Mesenchymal stem cell (in vitro differentiated cells and primary cell): Measurements from ENCODE around the gene CELSR2. TPM values are rescaled to one million over a fixed set of nuclear protein-coding genes. Genes with fewer than 3 reads are reported as not detected.

Source experiments
- DNase-seq: peaks from one replicate; pipeline ENCODE4 v3.0.0-alpha.2; 2013
- H2AFZ ChIP-seq: one replicate; pipeline ENCODE4 v1.6.1; 2013; ENCODE audit warnings: low read depth, mild to moderate bottlenecking, control low read depth, inconsistent platforms, low read length, moderate library complexity
- H2AK5ac ChIP-seq: 2 replicates; pipeline ENCODE4 v1.6.1; 2013; ENCODE audit warnings: low read length, moderate library complexity, mild to moderate bottlenecking, inconsistent platforms; ENCODE audit not compliant: severe bottlenecking
- H2BK120ac ChIP-seq: one replicate; pipeline ENCODE4 v1.6.1; 2013; ENCODE audit warnings: low read depth, mild to moderate bottlenecking, inconsistent platforms, low read length, moderate library complexity
- H2BK12ac ChIP-seq, 2 experiments: one replicate each; pipeline ENCODE4 v1.6.1; 2013; ENCODE audit warnings: inconsistent platforms in 2 of 2, low read length in 2 of 2, mild to moderate bottlenecking in 2 of 2, moderate library complexity in 2 of 2, control low read depth in 1 of 2
- H2BK15ac ChIP-seq: one replicate; pipeline ENCODE4 v1.6.1; 2013; ENCODE audit warnings: mild to moderate bottlenecking, low read depth, inconsistent platforms; ENCODE audit not compliant: poor library complexity, severe bottlenecking
- H2BK5ac ChIP-seq: 2 replicates; pipeline ENCODE4 v1.6.1; 2013; ENCODE audit warnings: low read depth, mild to moderate bottlenecking, low read length, control low read depth, inconsistent platforms; ENCODE audit not compliant: poor library complexity, severe bottlenecking
- H3K14ac ChIP-seq, 2 experiments: one replicate each; pipeline ENCODE4 v1.6.1; 2013; ENCODE audit warnings: inconsistent platforms in 2 of 2, low read length in 2 of 2, control low read depth in 1 of 2, mild to moderate bottlenecking in 1 of 2, moderate library complexity in 1 of 2
- H3K18ac ChIP-seq, 2 experiments: one replicate each; pipeline ENCODE4 v1.6.1; 2013; ENCODE audit warnings: inconsistent platforms in 2 of 2, low read length in 2 of 2, control low read depth in 1 of 2, low read depth in 1 of 2, mild to moderate bottlenecking in 1 of 2
- H3K23ac ChIP-seq, 2 experiments: one replicate each; pipeline ENCODE4 v1.6.1; 2013; ENCODE audit warnings: inconsistent platforms in 2 of 2, low read length in 2 of 2, mild to moderate bottlenecking in 2 of 2, moderate library complexity in 2 of 2, control low read depth in 1 of 2
- H3K27ac ChIP-seq: 2 replicates; pipeline ENCODE4 v1.5.1; 2013; ENCODE audit warnings: mild to moderate bottlenecking, moderate library complexity, low read length, control low read depth, inconsistent platforms; ENCODE audit not compliant: poor library complexity, severe bottlenecking
- H3K27me3 ChIP-seq, 2 experiments: 2 replicates each; pipeline versions ENCODE4 v1.6.1 to v1.7.0; 2013; ENCODE audit warnings: low read length in 2 of 2, mild to moderate bottlenecking in 2 of 2, moderate library complexity in 2 of 2, control low read depth in 1 of 2, inconsistent platforms in 1 of 2; ENCODE audit not compliant: control insufficient read depth in 1 of 2, insufficient read depth in 1 of 2
- H3K36me3 ChIP-seq, 2 experiments: 2 replicates each; pipeline versions ENCODE4 v1.6.1 to v1.7.0; 2013; ENCODE audit warnings: low read length in 2 of 2, control low read depth in 1 of 2, inconsistent platforms in 1 of 2, low read depth in 1 of 2, mild to moderate bottlenecking in 1 of 2; ENCODE audit not compliant: insufficient read depth in 2 of 2, control insufficient read depth in 1 of 2
- H3K4ac ChIP-seq, 2 experiments: one replicate each; pipeline ENCODE4 v1.6.1; 2013; ENCODE audit warnings: inconsistent platforms in 2 of 2, low read length in 2 of 2, mild to moderate bottlenecking in 2 of 2, moderate library complexity in 2 of 2, control low read depth in 1 of 2, low read depth in 1 of 2
- H3K4me1 ChIP-seq: 2 replicates; pipeline ENCODE4 v1.6.1; 2013; ENCODE audit warnings: low read depth, low read length, control low read depth; ENCODE audit not compliant: control insufficient read depth, insufficient read depth
- H3K4me2 ChIP-seq: 2 replicates; pipeline ENCODE4 v1.6.1; 2013; ENCODE audit warnings: low read length, mild to moderate bottlenecking, inconsistent platforms; ENCODE audit not compliant: poor library complexity, severe bottlenecking
- H3K4me3 ChIP-seq, 2 experiments: 2 replicates each; pipeline versions ENCODE4 v1.5.1 to v1.7.0; 2013; ENCODE audit warnings: low read length in 2 of 2, mild to moderate bottlenecking in 2 of 2, control low read depth in 1 of 2, low read depth in 1 of 2; ENCODE audit not compliant: insufficient read depth in 1 of 2
- H3K79me1 ChIP-seq: replicated peaks from 2 replicates; pipeline ENCODE4 v1.6.1; 2013; ENCODE audit warnings: mild to moderate bottlenecking, control low read depth, low read length, inconsistent platforms; ENCODE audit not compliant: poor library complexity, severe bottlenecking
- H3K9ac ChIP-seq: 2 replicates; pipeline ENCODE4 v1.7.0; 2013; ENCODE audit warnings: mild to moderate bottlenecking, low read length, moderate library complexity
- H3K9me3 ChIP-seq: 2 replicates; pipeline ENCODE4 v1.7.0; 2013; ENCODE audit warnings: mild to moderate bottlenecking, low read length; ENCODE audit not compliant: control insufficient read depth
- H4K8ac ChIP-seq: one replicate; pipeline ENCODE4 v1.6.1; 2013; ENCODE audit warnings: inconsistent platforms, mild to moderate bottlenecking, low read length, moderate library complexity
- H4K91ac ChIP-seq: one replicate; pipeline ENCODE4 v1.6.1; 2013; ENCODE audit warnings: mild to moderate bottlenecking, low read length, inconsistent platforms
- WGBS: methylation state at CpG from one replicate; pipeline ENCODE4 v1.1.7; 2013; ENCODE audit warnings: mixed read lengths; 5-methylcytosine and 5-hydroxymethylcytosine counted together
- polyA plus RNA-seq, 2 experiments: library from polyadenylated mRNA; stranded (reverse); fragments of 200-250 nt; gene quantifications; one replicate each; pipeline ENCODE4 v1.2.3, GENCODE V29; 2013

The CELSR2 gene, protein sequence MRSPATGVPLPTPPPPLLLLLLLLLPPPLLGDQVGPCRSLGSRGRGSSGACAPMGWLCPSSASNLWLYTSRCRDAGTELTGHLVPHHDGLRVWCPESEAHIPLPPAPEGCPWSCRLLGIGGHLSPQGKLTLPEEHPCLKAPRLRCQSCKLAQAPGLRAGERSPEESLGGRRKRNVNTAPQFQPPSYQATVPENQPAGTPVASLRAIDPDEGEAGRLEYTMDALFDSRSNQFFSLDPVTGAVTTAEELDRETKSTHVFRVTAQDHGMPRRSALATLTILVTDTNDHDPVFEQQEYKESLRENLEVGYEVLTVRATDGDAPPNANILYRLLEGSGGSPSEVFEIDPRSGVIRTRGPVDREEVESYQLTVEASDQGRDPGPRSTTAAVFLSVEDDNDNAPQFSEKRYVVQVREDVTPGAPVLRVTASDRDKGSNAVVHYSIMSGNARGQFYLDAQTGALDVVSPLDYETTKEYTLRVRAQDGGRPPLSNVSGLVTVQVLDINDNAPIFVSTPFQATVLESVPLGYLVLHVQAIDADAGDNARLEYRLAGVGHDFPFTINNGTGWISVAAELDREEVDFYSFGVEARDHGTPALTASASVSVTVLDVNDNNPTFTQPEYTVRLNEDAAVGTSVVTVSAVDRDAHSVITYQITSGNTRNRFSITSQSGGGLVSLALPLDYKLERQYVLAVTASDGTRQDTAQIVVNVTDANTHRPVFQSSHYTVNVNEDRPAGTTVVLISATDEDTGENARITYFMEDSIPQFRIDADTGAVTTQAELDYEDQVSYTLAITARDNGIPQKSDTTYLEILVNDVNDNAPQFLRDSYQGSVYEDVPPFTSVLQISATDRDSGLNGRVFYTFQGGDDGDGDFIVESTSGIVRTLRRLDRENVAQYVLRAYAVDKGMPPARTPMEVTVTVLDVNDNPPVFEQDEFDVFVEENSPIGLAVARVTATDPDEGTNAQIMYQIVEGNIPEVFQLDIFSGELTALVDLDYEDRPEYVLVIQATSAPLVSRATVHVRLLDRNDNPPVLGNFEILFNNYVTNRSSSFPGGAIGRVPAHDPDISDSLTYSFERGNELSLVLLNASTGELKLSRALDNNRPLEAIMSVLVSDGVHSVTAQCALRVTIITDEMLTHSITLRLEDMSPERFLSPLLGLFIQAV (N-terminal part only)
- 1.0 TPM for polyA plus RNA-seq (2013, experiment 1 of 2)
- polyA plus RNA-seq (2013, experiment 2 of 2): 0.93 TPM

DNA sequence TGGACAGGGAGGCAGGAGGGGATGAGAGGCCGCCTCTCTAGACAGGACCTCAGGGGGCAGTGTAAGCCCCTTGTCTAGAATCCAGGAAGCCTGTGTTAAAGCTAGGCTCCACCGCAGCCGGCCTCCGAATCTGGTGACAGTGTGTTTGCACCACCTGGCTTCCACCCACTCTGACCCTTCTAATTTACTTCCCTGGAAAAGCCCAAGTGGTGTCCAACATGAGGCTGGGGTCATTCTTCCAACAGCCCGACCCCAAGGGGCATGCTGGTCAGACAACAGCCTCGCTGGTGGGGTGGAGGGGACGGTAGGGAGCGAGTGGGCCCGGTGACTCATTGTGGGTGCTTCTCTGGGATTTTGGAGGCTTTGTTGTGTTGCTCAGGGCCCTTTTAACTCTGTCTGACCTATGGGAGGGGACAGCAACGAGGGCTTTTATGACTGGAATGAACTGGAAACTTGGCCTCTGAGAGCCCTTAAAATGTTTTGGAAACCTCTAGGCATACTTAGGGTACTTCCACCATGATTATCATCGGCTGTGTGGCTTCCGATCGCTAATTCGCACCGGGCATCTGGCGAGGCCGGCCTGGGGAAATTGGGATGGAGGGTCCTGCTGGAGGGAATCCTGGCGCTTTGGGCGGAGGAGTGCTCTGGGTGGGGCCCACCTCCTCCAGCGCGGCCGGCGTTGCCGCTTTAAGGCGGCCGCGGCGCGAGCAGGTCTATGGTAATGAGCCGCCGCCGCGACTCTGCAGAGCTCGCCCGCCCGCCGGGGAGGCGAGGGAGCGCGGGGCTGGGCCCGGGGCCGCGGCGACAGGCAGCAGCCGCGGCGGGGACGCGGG lies at the start of gene CELSR2:
TSS of gene CELSR2 (plus strand) at position 743 of the 833 bp plus-strand sequence. CDS start 541 bp downstream, outside the sequence.
- H2BK15ac ChIP-seq: peak within 1 kb of the TSS; percentile 76
- no peak within 1 kb of the TSS for H2BK5ac ChIP-seq
- no peak within 1 kb of the TSS for H4K91ac ChIP-seq

DNA sequence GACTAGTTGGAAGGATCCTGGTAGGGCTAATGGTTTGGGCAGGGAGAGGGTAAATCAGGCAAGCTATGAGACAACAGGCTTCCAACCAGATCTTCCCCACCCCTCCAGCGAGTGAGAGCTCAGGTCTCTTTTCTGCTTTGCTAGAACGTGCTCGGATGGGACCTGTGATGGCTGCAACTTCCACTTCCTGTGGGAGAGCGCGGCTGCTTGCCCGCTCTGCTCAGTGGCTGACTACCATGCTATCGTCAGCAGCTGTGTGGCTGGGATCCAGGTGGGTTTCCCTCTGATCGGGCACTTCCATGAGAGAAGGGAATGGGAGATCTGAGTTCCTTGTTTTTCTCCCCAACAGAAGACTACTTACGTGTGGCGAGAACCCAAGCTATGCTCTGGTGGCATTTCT lies 49.6 kb upstream of the CELSR2 start:
- H2AK5ac ChIP-seq: peak overlapping the region; percentile 9
- no peak overlapping the region for H3K23ac ChIP-seq
- no peak overlapping the region for H2BK5ac ChIP-seq
- DNase-seq: no peak
- no peaks in the 10 kb centered on the region for H3K27me3 ChIP-seq
- H2AFZ ChIP-seq: no peak overlapping the region
- WGBS: 77% methylated on average over 8 of the region's 10 CpGs
- no peak overlapping the region for H3K4ac ChIP-seq
- no peak overlapping the region for H3K27ac ChIP-seq
- H3K4me3 ChIP-seq: no peak overlapping the region
- H3K9ac ChIP-seq: no peak overlapping the region
- no peak overlapping the region for H3K14ac ChIP-seq
- no peak overlapping the region for H3K18ac ChIP-seq
- no peaks in the 10 kb centered on the region for H3K79me1 ChIP-seq
- peak overlapping the region; percentile 70 for H2BK15ac ChIP-seq
- peaks cover 13% of the 10 kb centered on the region for H3K4me1 ChIP-seq
- H3K9me3 ChIP-seq: no peaks in the 10 kb centered on the region
- no peak overlapping the region for H3K4me2 ChIP-seq
- H4K8ac ChIP-seq: peak overlapping the region; percentile 19
- H4K91ac ChIP-seq: peak overlapping the region; percentile 52
- H2BK120ac ChIP-seq: no peak overlapping the region
- no peaks in the 10 kb centered on the region for H3K36me3 ChIP-seq
- H2BK12ac ChIP-seq: no peak overlapping the region

More for the DNA sequence above, at the start of gene CELSR2:
- peak within 1 kb of the TSS in 1 of 2 experiments; percentile 11 for H3K18ac ChIP-seq
- H3K4me2 ChIP-seq: peak within 1 kb of the TSS; percentile 82
- no peak within 1 kb of the TSS for H4K8ac ChIP-seq
- H2AK5ac ChIP-seq: peak within 1 kb of the TSS; percentile 31
- H3K4ac ChIP-seq: no peak within 1 kb of the TSS
- no peak within 1 kb of the TSS for H2BK12ac ChIP-seq
- no peaks in the 10 kb centered on the region for H3K79me1 ChIP-seq
- peak within 1 kb of the TSS in 1 of 2 experiments; percentile 68 for H3K23ac ChIP-seq
- no peak within 1 kb of the TSS for H3K27ac ChIP-seq
- peaks cover 24% of the 10 kb centered on the region for H3K4me1 ChIP-seq
- H3K27me3 ChIP-seq: peaks cover 0 to 53% of the 10 kb centered on the region in 2 experiments
- 10% methylated on average over 46 of the region's 49 CpGs for WGBS
- H2AFZ ChIP-seq: peak within 1 kb of the TSS; percentile 69
- no peak within 1 kb of the TSS for H2BK120ac ChIP-seq
- H3K9ac ChIP-seq: peak within 1 kb of the TSS; percentile 19
- H3K36me3 ChIP-seq: peaks cover 0 to 8% of the 10 kb centered on the region in 2 experiments
- no peaks in the 10 kb centered on the region for H3K9me3 ChIP-seq
- H3K4me3 ChIP-seq: peak within 1 kb of the TSS; percentile 35 to 61
- DNase-seq: peak; percentile 71
- H3K14ac ChIP-seq: no peak within 1 kb of the TSS

DNA sequence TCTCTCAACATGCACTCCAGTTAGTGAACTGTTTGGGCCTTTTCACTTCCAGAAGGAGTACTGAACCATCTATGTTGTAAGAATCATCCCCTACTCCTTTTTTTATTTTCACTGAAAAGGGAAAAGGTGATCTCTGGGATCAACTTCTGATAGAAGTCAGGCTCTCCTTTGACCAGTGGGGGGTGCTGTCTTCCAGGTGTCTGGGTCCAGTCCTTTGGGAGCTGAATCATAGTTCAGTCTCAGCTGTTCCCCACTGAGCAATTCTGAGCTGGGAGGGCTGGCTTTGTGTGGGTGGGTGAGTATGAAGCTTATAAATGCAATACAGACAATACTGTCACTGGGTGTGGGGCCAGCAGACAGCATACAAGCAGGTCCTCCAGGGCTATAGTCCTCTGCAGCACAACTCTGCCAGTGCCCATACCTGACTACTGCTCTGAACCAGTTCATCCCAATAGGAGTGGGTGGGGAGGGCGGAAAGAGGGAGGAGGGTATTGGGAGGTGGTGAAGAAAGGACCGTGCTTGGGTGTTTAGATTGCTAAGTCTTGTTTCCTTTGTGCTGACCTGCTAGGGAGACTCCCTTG lies 48.1 kb upstream of the CELSR2 start:
- H3K36me3 ChIP-seq: no peaks in the 10 kb centered on the region
- H2BK12ac ChIP-seq: no peak overlapping the region
- H2AFZ ChIP-seq: no peak overlapping the region
- peak overlapping the region; percentile 21 for H3K9ac ChIP-seq
- H2BK120ac ChIP-seq: no peak overlapping the region
- H3K14ac ChIP-seq: no peak overlapping the region
- no peak overlapping the region for H4K91ac ChIP-seq
- no peak overlapping the region for H4K8ac ChIP-seq
- H2BK15ac ChIP-seq: no peak overlapping the region
- H3K4me2 ChIP-seq: no peak overlapping the region
- no peak overlapping the region for H3K18ac ChIP-seq
- WGBS: 68% methylated on average over 2 of the region's 2 CpGs
- H3K4me3 ChIP-seq: no peak overlapping the region
- DNase-seq: peak; percentile 67
- no peak overlapping the region for H2AK5ac ChIP-seq
- H3K27ac ChIP-seq: no peak overlapping the region
- H3K4me1 ChIP-seq: peaks cover 13% of the 10 kb centered on the region
- H3K23ac ChIP-seq: no peak overlapping the region
- H3K79me1 ChIP-seq: no peaks in the 10 kb centered on the region
- H3K4ac ChIP-seq: no peak overlapping the region
- no peaks in the 10 kb centered on the region for H3K27me3 ChIP-seq
- H3K9me3 ChIP-seq: no peaks in the 10 kb centered on the region
- no peak overlapping the region for H2BK5ac ChIP-seq
